Neural progenitor cell (in vitro differentiated cells): ENCODE measurements around the gene TRIM2.

Experiments
- CTCF ChIP-seq: fragments of 200-600 bp; sonication (generic); IDR thresholded peaks from 2 replicates; pipeline ENCODE4 v1.5.1; 2017; ENCODE audit warnings: antibody characterized with exemption, mild to moderate bottlenecking
- EZH2 ChIP-seq: fragments of 200-600 bp; sonication (generic); IDR thresholded peaks from 2 replicates; pipeline ENCODE4 v1.6.1; 2017; ENCODE audit warnings: antibody characterized with exemption, mild to moderate bottlenecking, moderate library complexity
- EZH2phosphoT487 ChIP-seq: fragments of 200-600 bp; sonication (generic); IDR thresholded peaks from 2 replicates; pipeline ENCODE4 v1.6.1; 2017; ENCODE audit warnings: antibody characterized with exemption

GRCh38 chr4:153346031-153346430 is 141.8 kb downstream of the TRIM2 start:
- TF ChIP-seq CTCF (no peak), EZH2 (no peak), EZH2phosphoT487 (no peak)
